ENCODE results near the gene C15orf61.

- no peak for TF ChIP-seq CTCF (IDR thresholded peaks at IDR 0.05)
- TF ChIP-seq EZH2 (IDR thresholded peaks at IDR 0.05; ENCODE audit: borderline replicate concordance, insufficient read depth, low read depth, low read length, poor library complexity, severe bottlenecking), result no peak
These were observed 12.9 kb downstream of the C15orf61 start for GRCh38 chr15:67533873-67534272.

All from B cell (primary cell).